SK-N-SH treated with all-trans-retinoic acid at 6 μM for 48 hours (cell line): Measurements from ENCODE around the gene LFNG.
A peak's percentile ranks its signal among the peaks of the same experiment; 100 is the strongest.
"Not testable (repeated sequence)": the region's sequence is repeated elsewhere in the genome, so short reads cannot be mapped to it uniquely, and the experiment has no call there.

ENCODE experiments used
- ATAC-seq: fragments of 200-7000 bp; cut with Tn5 transposase; 3 replicates; pipeline ENCODE4 v1.9.1; 2020; ENCODE audit warnings: mild to moderate bottlenecking, moderate library complexity
- BACH2 ChIP-seq: fragments of 250-450 bp; sonication (Bioruptor Pico); IDR thresholded peaks from 2 replicates; pipeline ENCODE4 v1.9.0; 2021; ENCODE audit warnings: mild to moderate bottlenecking, borderline replicate concordance
- CREB5 ChIP-seq: fragments of 250-450 bp; sonication (Bioruptor Pico); IDR thresholded peaks from 2 replicates; pipeline ENCODE4 v1.5.1; 2020; ENCODE audit warnings: low read depth, mild to moderate bottlenecking, moderate library complexity
- CSDC2 ChIP-seq: fragments of 250-450 bp; sonication (Bioruptor Pico); IDR thresholded peaks from 2 replicates; pipeline ENCODE4 v1.5.0; 2020; ENCODE audit warnings: mild to moderate bottlenecking, moderate library complexity
- ESRRG ChIP-seq: fragments of 250-450 bp; sonication (Bioruptor Pico); IDR thresholded peaks from 2 replicates; pipeline ENCODE4 v1.6.1; 2021; ENCODE audit warnings: mild to moderate bottlenecking
- GLIS3 ChIP-seq: fragments of 250-450 bp; sonication (Bioruptor Pico); IDR thresholded peaks from 2 replicates; pipeline ENCODE4 v1.5.0; 2020; ENCODE audit warnings: mild to moderate bottlenecking, moderate library complexity
- PATZ1 ChIP-seq: fragments of 250-450 bp; sonication (Bioruptor Pico); IDR thresholded peaks from 2 replicates; pipeline ENCODE4 v1.8.0; 2020; ENCODE audit warnings: mild to moderate bottlenecking, moderate library complexity, borderline replicate concordance
- POU6F1 ChIP-seq: fragments of 250-450 bp; sonication (Bioruptor Pico); IDR thresholded peaks from 2 replicates; pipeline ENCODE4 v1.8.0; 2021; ENCODE audit warnings: low read depth, mild to moderate bottlenecking, moderate library complexity, borderline replicate concordance
- PPARA ChIP-seq: fragments of 250-450 bp; sonication (Bioruptor Pico); IDR thresholded peaks from 2 replicates; pipeline ENCODE4 v1.5.0; 2020; ENCODE audit warnings: mild to moderate bottlenecking, borderline replicate concordance
- RARB ChIP-seq: fragments of 250-450 bp; sonication (Bioruptor Pico); IDR thresholded peaks from 2 replicates; pipeline ENCODE4 v1.8.0; 2021; ENCODE audit warnings: mild to moderate bottlenecking, moderate library complexity
- SNAI2 ChIP-seq: fragments of 250-450 bp; sonication (Bioruptor Pico); IDR thresholded peaks from 2 replicates; pipeline ENCODE4 v1.5.0; 2020; ENCODE audit warnings: mild to moderate bottlenecking, moderate library complexity
- TSHZ2 ChIP-seq: fragments of 250-450 bp; sonication (Bioruptor Pico); IDR thresholded peaks from 2 replicates; pipeline ENCODE4 v1.5.0; 2020; ENCODE audit warnings: mild to moderate bottlenecking, moderate library complexity
- ZC3H10 ChIP-seq: fragments of 250-450 bp; sonication (Bioruptor Pico); IDR thresholded peaks from 2 replicates; pipeline ENCODE4 v1.5.1; 2021; ENCODE audit warnings: mild to moderate bottlenecking, moderate library complexity
- ZFP3 ChIP-seq: fragments of 250-450 bp; sonication (Bioruptor Pico); IDR thresholded peaks from 2 replicates; pipeline ENCODE4 v1.5.0; 2020; ENCODE audit warnings: mild to moderate bottlenecking, moderate library complexity
- ZFP30 ChIP-seq: fragments of 450-650 bp; formaldehyde crosslinking; IDR thresholded peaks from 2 replicates; pipeline ENCODE4 v1.5.0; 2022; ENCODE audit warnings: mild to moderate bottlenecking, moderate library complexity
- ZNF70 ChIP-seq: fragments of 450-650 bp; formaldehyde crosslinking; IDR thresholded peaks from 2 replicates; pipeline ENCODE4 v1.5.0; 2020; ENCODE audit warnings: mild to moderate bottlenecking, moderate library complexity

Gene LFNG

GRCh38 chr7:2554661-2555111 lies 35.1 kb downstream of the LFNG start:
- no peak for ATAC-seq
- TF ChIP-seq BACH2 (no peak), GLIS3 (no peak), SNAI2 (CRISPR knock-in tag) (no peak), PPARA (CRISPR knock-in tag) (no peak), ZC3H10 (CRISPR knock-in tag) (no peak), ESRRG (no peak), ZFP30 (CRISPR knock-in tag) (no peak)
- TF ChIP-seq, all 23 proteins: peak for 0

- peak; percentile 92 for ATAC-seq
- TF ChIP-seq ZFP3 (CRISPR knock-in tag): no peak
- TF ChIP-seq POU6F1 (CRISPR knock-in tag): no peak
- no peak for TF ChIP-seq CREB5 (CRISPR knock-in tag)
Measured at GRCh38 chr7:2555121-2556052, 35.8 kb downstream of the LFNG start, which contains the start of gene BRAT1. Gene BRAT1, minus strand, starts transcription at chr7:2555524. Its CDS starts 1,093 bp downstream, at chr7:2554431.

- peak; percentile 47 for ATAC-seq
- TF ChIP-seq TSHZ2 (peak; percentile 21; the same call in 1 of the 2 replicates), POU6F1 (CRISPR knock-in tag) (no peak), PATZ1 (CRISPR knock-in tag) (peak; percentile 37; the same call in 1 of the 2 replicates)
Measured at GRCh38 chr7:2558629-2559282, 39.2 kb downstream of the LFNG start, which contains the start of gene IQCE. Gene IQCE, plus strand, starts transcription at chr7:2558979. Its CDS starts 203 bp downstream, at chr7:2559182.

- TF ChIP-seq ZNF70 (CRISPR knock-in tag) (no peak), ZFP3 (CRISPR knock-in tag) (0 out of 2 replicates have a peak, but pooled peaks have one; percentile 67), SNAI2 (CRISPR knock-in tag) (no peak), PATZ1 (CRISPR knock-in tag) (no peak), CREB5 (CRISPR knock-in tag) (no peak), BACH2 (no peak), RARB (no peak), CSDC2 (CRISPR knock-in tag) (no peak)
- no peak for ATAC-seq
Measured at GRCh38 chr7:2559283-2559950, 39.8 kb downstream of the LFNG start.

GRCh38 chr7:2563955-2564354 lies 44.4 kb downstream of the LFNG start:
- ATAC-seq: not testable (repeated sequence)
